WTC11 (cell line): ENCODE data around the gene DSG4. TPM values are rescaled to one million over a fixed set of nuclear protein-coding genes. Genes with fewer than 3 reads are reported as not detected.

ENCODE experiments used
- ATAC-seq: fragments of 200-7000 bp; cut with Tn5 transposase; 2 replicates; pipeline ENCODE4 v1.10.0; 2021; ENCODE audit warnings: mild to moderate bottlenecking, moderate library complexity
- CTCF ChIA-PET: fragments of 300-600 bp; sonication (Branson Sonifier 250); formaldehyde crosslinking; loops from one replicate; lab custom pipeline; 2021; ENCODE audit warnings: antibody characterized with exemption; lab: Charles Lee
- POLR2A ChIA-PET: fragments of 350-600 bp; sonication (Branson Sonifier 250); formaldehyde crosslinking; loops from one replicate; lab custom pipeline; 2021; ENCODE audit warnings: antibody characterized with exemption; lab: Charles Lee
- DNase-seq: peaks from one replicate; pipeline ENCODE4 v3.0.0; 2021; ENCODE audit warnings: low spot score
- H3K27ac Mint-ChIP-seq: 2 replicates; pipeline ENCODE4 v1.8.0; 2021; ENCODE audit warnings: mixed read lengths
- H3K27me3 Mint-ChIP-seq: 2 replicates; pipeline ENCODE4 v1.8.0; 2021; ENCODE audit warnings: low read depth, mild to moderate bottlenecking, moderate library complexity, mixed read lengths
- H3K36me3 Mint-ChIP-seq: 2 replicates; pipeline ENCODE4 v1.8.0; 2021; ENCODE audit warnings: mixed read lengths
- H3K4me1 Mint-ChIP-seq: 2 replicates; pipeline ENCODE4 v1.8.0; 2022; ENCODE audit warnings: mixed read lengths
- H3K4me3 Mint-ChIP-seq: 2 replicates; pipeline ENCODE4 v1.8.0; 2021; ENCODE audit warnings: mild to moderate bottlenecking, moderate library complexity, mixed read lengths
- H3K9me3 Mint-ChIP-seq: 2 replicates; pipeline ENCODE4 v1.8.0; 2021; ENCODE audit warnings: mixed read lengths
- AFF4 ChIP-seq: sonication (generic); formaldehyde crosslinking; IDR thresholded peaks from 2 replicates; pipeline ENCODE4 v1.8.1; 2023; ENCODE audit warnings: mild to moderate bottlenecking, missing genetic modification reagents, borderline replicate concordance
- CBFB ChIP-seq: sonication (generic); formaldehyde crosslinking; IDR thresholded peaks from 2 replicates; pipeline ENCODE4 v1.8.1; 2022; ENCODE audit warnings: mild to moderate bottlenecking, low read depth, missing genetic modification reagents
- CREB1 ChIP-seq: sonication (generic); formaldehyde crosslinking; IDR thresholded peaks from 2 replicates; pipeline ENCODE4 v1.8.0; 2023; ENCODE audit warnings: mild to moderate bottlenecking, missing genetic modification reagents
- ELF4 ChIP-seq: sonication (generic); formaldehyde crosslinking; IDR thresholded peaks from 2 replicates; pipeline ENCODE4 v1.8.1; 2022; ENCODE audit warnings: low read depth, mild to moderate bottlenecking, moderate library complexity, missing genetic modification reagents
- HMGA2 ChIP-seq: fragments of 250-450 bp; sonication (Bioruptor Pico); IDR thresholded peaks from 2 replicates; pipeline ENCODE4 v1.4.0; 2021; ENCODE audit warnings: mild to moderate bottlenecking, moderate library complexity
- JAZF1 ChIP-seq: fragments of 250-450 bp; sonication (Bioruptor Pico); IDR thresholded peaks from 2 replicates; pipeline ENCODE4 v1.9.0; 2021; ENCODE audit warnings: moderate library complexity, mild to moderate bottlenecking, inconsistent platforms
- KAT7 ChIP-seq: sonication (generic); formaldehyde crosslinking; IDR thresholded peaks from 2 replicates; pipeline ENCODE4 v1.8.1; 2023; ENCODE audit warnings: missing genetic modification reagents, mild to moderate bottlenecking, borderline replicate concordance
- NFATC4 ChIP-seq: fragments of 250-450 bp; sonication (Bioruptor Pico); IDR thresholded peaks from 2 replicates; pipeline ENCODE4 v1.9.0; 2021; ENCODE audit warnings: mild to moderate bottlenecking
- NR1H2 ChIP-seq: sonication (generic); formaldehyde crosslinking; IDR thresholded peaks from 2 replicates; pipeline ENCODE4 v1.9.0; 2021; ENCODE audit warnings: mild to moderate bottlenecking, moderate library complexity, missing genetic modification reagents
- NR2C2 ChIP-seq: sonication (generic); formaldehyde crosslinking; IDR thresholded peaks from 2 replicates; pipeline ENCODE4 v1.8.0; 2022; ENCODE audit warnings: mild to moderate bottlenecking, missing genetic modification reagents
- PRDM15 ChIP-seq: sonication (generic); formaldehyde crosslinking; IDR thresholded peaks from 2 replicates; pipeline ENCODE4 v1.8.0; 2022; ENCODE audit warnings: missing genetic modification reagents
- SMAD3 ChIP-seq: sonication (generic); formaldehyde crosslinking; IDR thresholded peaks from 2 replicates; pipeline ENCODE4 v1.8.0; 2022; ENCODE audit warnings: missing genetic modification reagents, mild to moderate bottlenecking, borderline replicate concordance
- TCF7 ChIP-seq: sonication (generic); formaldehyde crosslinking; IDR thresholded peaks from 2 replicates; pipeline ENCODE4 v1.8.0; 2022; ENCODE audit warnings: mild to moderate bottlenecking, low read depth, missing genetic modification reagents, moderate library complexity
- TEAD4 ChIP-seq: sonication (generic); formaldehyde crosslinking; IDR thresholded peaks from 2 replicates; pipeline ENCODE4 v1.8.0; 2022; ENCODE audit warnings: mild to moderate bottlenecking, missing genetic modification reagents
- ZNF121 ChIP-seq: sonication (generic); formaldehyde crosslinking; IDR thresholded peaks from 2 replicates; pipeline ENCODE4 v1.8.0; 2023; ENCODE audit warnings: missing genetic modification reagents
- ZNF138 ChIP-seq: sonication (generic); formaldehyde crosslinking; conservative IDR thresholded peaks from 2 replicates; pipeline ENCODE4 v1.8.1; 2022; ENCODE audit warnings: mild to moderate bottlenecking, moderate library complexity, missing genetic modification reagents
- ZNF281 ChIP-seq: sonication (generic); formaldehyde crosslinking; IDR thresholded peaks from 2 replicates; pipeline ENCODE4 v1.8.0; 2023; ENCODE audit warnings: mild to moderate bottlenecking, missing genetic modification reagents
- ZNF416 ChIP-seq: fragments of 250-450 bp; sonication (Bioruptor Pico); IDR thresholded peaks from 2 replicates; pipeline ENCODE4 v1.9.0; 2021; ENCODE audit warnings: mild to moderate bottlenecking, inconsistent platforms
- ZNF423 ChIP-seq: fragments of 250-450 bp; sonication (Bioruptor Pico); IDR thresholded peaks from 2 replicates; pipeline ENCODE4 v2.1.2; 2022; ENCODE audit warnings: mild to moderate bottlenecking, moderate library complexity
- total RNA-seq: library from RNA; stranded (reverse); gene quantifications from 3 replicates; pipeline ENCODE4 v1.2.3, GENCODE V29; 2021
- TF ChIP-seq, protein P1 (sequence below): sonication (generic); formaldehyde crosslinking; IDR thresholded peaks from 2 replicates; pipeline ENCODE4 v1.8.0; 2023; ENCODE audit warnings: missing genetic modification reagents
- TF ChIP-seq, protein P2 (sequence below): fragments of 250-450 bp; sonication (Bioruptor Pico); IDR thresholded peaks from 2 replicates; pipeline ENCODE4 v2.1.2; 2022; ENCODE audit warnings: mild to moderate bottlenecking, moderate library complexity

DSG4 gene
- total RNA-seq, 1 experiment from 2014 or later: not detected

DNA sequence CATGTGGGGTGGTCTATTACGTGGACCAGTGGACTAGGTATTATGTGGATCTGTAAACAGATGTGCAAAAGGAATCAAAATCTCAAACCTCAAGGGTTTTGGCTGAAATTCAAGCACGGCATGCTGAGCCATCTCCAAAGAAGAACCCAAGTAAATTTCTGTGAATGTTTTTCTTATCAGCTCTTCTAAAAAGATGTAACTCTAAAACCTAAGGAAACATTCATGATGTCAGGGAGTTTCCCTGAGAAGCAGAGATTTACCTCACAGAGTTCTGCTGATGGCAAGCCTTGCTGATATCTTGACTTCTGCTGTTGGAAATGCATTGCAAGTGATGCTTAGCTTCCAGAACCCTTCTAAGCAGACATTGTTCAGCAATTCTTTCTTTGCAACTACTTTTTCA, 21.6 kb downstream of the DSG4 start:
- ChIA-PET CTCF (no interaction called here), POLR2A (no interaction called here)
- DNase-seq (no peak), ATAC-seq (no peak)
- Mint-ChIP-seq H3K36me3 (no peaks in the 10 kb centered on the region), H3K27ac (no peak overlapping the region), H3K4me1 (peaks cover 4% of the 10 kb centered on the region), H3K4me3 (no peak overlapping the region), H3K9me3 (no peaks in the 10 kb centered on the region), H3K27me3 (no peaks in the 10 kb centered on the region)
- no peak for TF ChIP-seq NR2C2
- no peak for TF ChIP-seq KAT7 (CRISPR knock-in tag)
- TF ChIP-seq JAZF1 (CRISPR knock-in tag): no peak
- no peak for TF ChIP-seq ZNF416 (CRISPR knock-in tag)
- no peak for TF ChIP-seq CREB1
- TF ChIP-seq NR1H2 (CRISPR knock-in tag): no peak
- no peak for TF ChIP-seq AFF4 (CRISPR knock-in tag)
- no peak for TF ChIP-seq ELF4 (CRISPR knock-in tag)
- no peak for TF ChIP-seq ZNF423
- TF ChIP-seq NFATC4 (CRISPR knock-in tag): no peak
- TF ChIP-seq TCF7 (CRISPR knock-in tag): no peak

DNA sequence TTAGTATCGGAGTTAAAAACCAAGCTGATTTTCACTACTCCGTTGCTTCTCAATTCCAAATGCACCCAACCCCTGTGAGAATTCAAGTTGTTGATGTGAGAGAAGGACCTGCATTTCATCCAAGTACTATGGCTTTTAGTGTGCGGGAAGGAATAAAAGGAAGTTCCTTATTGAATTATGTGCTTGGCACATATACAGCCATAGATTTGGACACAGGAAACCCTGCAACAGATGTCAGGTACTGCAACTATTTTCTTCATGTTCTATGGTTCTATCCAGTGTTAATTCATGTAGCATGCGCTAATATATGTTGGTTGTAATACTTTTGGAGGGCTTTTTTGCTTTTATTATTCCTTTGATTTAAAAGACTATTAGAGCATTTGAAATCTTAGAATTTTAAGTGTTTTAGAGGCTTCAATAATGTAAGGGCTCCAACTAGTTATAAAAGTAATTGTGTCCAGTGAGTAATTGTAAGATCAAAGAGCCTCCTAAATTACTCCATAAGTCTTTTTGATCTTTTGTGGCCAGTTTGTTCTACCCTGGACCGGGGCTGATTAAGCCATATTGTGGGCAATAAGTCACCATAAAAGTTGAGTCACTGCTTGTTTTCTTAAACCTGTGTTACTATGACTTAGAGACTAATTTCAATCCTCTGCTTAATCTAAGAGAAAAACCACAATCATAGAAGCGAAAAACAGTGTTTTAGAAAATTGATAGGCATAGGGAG, 22.9 kb downstream of the DSG4 start:
- H3K36me3 Mint-ChIP-seq: no peaks in the 10 kb centered on the region
- TF ChIP-seq ZNF281 (CRISPR knock-in tag) (no peak), TEAD4 (no peak), ZNF138 (no peak), ELF4 (CRISPR knock-in tag) (no peak), NR1H2 (CRISPR knock-in tag) (no peak), ZNF121 (CRISPR knock-in tag) (no peak), PRDM15 (CRISPR knock-in tag) (no peak), SMAD3 (CRISPR knock-in tag) (no peak), HMGA2 (CRISPR knock-in tag) (no peak), CBFB (no peak)
- TF ChIP-seq, protein P1, sequence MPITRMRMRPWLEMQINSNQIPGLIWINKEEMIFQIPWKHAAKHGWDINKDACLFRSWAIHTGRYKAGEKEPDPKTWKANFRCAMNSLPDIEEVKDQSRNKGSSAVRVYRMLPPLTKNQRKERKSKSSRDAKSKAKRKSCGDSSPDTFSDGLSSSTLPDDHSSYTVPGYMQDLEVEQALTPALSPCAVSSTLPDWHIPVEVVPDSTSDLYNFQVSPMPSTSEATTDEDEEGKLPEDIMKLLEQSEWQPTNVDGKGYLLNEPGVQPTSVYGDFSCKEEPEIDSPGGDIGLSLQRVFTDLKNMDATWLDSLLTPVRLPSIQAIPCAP: no peak
- TF ChIP-seq, protein P2, sequence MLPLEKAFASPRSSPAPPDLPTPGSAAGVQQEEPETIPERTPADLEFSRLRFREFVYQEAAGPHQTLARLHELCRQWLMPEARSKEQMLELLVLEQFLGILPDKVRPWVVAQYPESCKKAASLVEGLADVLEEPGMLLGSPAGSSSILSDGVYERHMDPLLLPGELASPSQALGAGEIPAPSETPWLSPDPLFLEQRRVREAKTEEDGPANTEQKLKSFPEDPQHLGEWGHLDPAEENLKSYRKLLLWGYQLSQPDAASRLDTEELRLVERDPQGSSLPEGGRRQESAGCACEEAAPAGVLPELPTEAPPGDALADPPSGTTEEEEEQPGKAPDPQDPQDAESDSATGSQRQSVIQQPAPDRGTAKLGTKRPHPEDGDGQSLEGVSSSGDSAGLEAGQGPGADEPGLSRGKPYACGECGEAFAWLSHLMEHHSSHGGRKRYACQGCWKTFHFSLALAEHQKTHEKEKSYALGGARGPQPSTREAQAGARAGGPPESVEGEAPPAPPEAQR (CRISPR knock-in tag): no peak
- DNase-seq: no peak
- CTCF ChIA-PET: no interaction called here
- no peaks in the 10 kb centered on the region for H3K4me1 Mint-ChIP-seq
- H3K9me3 Mint-ChIP-seq: no peaks in the 10 kb centered on the region
- POLR2A ChIA-PET: no interaction called here
- no peak overlapping the region for H3K27ac Mint-ChIP-seq
- H3K27me3 Mint-ChIP-seq: no peaks in the 10 kb centered on the region
- ATAC-seq: no peak
- H3K4me3 Mint-ChIP-seq: no peak overlapping the region
